GM06990 (cell line): ENCODE results near the gene CCNI2.

Experiments
- DNase-seq: peaks from one replicate; pipeline ENCODE4 v3.0.0-alpha.2; 2011; ENCODE audit not compliant: insufficient read length; ENCODE audit errors: extremely low read depth
- H3K27me3 ChIP-seq: replicated peaks from 2 replicates; pipeline ENCODE4 v1.6.0; 2011; ENCODE audit warnings: low read length; ENCODE audit not compliant: control insufficient read depth, insufficient read depth
- H3K36me3 ChIP-seq: 2 replicates; pipeline ENCODE4 v1.5.1; 2011; ENCODE audit warnings: low read length; ENCODE audit not compliant: control insufficient read depth, insufficient read depth
- H3K4me3 ChIP-seq: replicated peaks from 2 replicates; pipeline ENCODE4 v1.5.1; 2011; ENCODE audit warnings: low read depth, mild to moderate bottlenecking, control low read depth, low read length
- TF ChIP-seq, protein P1 (sequence below): IDR thresholded peaks from 2 replicates; pipeline ENCODE4 v1.5.1; 2011; ENCODE audit warnings: low read length, control low read depth, mild to moderate bottlenecking, inconsistent platforms; ENCODE audit not compliant: insufficient read depth, poor library complexity, severe bottlenecking

CCNI2 gene

DNA sequence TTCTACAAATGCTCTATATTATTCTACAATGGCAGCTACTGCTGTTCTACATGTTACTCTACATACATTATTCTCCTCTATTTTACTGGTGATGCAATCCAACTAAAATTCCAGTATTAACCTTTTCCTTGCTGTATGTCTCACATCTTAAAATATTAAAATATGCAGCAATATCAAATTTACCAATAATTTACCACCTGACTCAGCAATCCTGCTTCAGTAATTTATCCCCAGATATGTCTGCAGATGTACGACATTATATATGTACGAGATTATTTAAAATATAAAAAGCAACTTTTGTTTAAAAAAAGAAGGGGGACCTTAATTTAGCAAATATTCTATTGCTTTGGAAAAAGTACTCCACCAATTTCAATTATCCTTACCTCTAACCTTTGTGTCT, 21.5 kb upstream of the CCNI2 start:
- Histone ChIP-seq H3K36me3 (no peaks in the 10 kb centered on the region; the same call in 1 of the 2 replicates), H3K4me3 (no peak overlapping the region), H3K27me3 (no peaks in the 10 kb centered on the region)
- TF ChIP-seq, protein P1, sequence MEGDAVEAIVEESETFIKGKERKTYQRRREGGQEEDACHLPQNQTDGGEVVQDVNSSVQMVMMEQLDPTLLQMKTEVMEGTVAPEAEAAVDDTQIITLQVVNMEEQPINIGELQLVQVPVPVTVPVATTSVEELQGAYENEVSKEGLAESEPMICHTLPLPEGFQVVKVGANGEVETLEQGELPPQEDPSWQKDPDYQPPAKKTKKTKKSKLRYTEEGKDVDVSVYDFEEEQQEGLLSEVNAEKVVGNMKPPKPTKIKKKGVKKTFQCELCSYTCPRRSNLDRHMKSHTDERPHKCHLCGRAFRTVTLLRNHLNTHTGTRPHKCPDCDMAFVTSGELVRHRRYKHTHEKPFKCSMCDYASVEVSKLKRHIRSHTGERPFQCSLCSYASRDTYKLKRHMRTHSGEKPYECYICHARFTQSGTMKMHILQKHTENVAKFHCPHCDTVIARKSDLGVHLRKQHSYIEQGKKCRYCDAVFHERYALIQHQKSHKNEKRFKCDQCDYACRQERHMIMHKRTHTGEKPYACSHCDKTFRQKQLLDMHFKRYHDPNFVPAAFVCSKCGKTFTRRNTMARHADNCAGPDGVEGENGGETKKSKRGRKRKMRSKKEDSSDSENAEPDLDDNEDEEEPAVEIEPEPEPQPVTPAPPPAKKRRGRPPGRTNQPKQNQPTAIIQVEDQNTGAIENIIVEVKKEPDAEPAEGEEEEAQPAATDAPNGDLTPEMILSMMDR, result no peak
- DNase-seq, result no peak

GRCh38 chr5:132729896-132730295, 17.3 kb upstream of the CCNI2 start:
- Histone ChIP-seq H3K27me3 (no peaks in the 10 kb centered on the region), H3K36me3 (no peaks in the 10 kb centered on the region; the same call in 1 of the 2 replicates), H3K4me3 (no peak overlapping the region)
- TF ChIP-seq, protein P1, result no peak
- DNase-seq, result no peak

DNA sequence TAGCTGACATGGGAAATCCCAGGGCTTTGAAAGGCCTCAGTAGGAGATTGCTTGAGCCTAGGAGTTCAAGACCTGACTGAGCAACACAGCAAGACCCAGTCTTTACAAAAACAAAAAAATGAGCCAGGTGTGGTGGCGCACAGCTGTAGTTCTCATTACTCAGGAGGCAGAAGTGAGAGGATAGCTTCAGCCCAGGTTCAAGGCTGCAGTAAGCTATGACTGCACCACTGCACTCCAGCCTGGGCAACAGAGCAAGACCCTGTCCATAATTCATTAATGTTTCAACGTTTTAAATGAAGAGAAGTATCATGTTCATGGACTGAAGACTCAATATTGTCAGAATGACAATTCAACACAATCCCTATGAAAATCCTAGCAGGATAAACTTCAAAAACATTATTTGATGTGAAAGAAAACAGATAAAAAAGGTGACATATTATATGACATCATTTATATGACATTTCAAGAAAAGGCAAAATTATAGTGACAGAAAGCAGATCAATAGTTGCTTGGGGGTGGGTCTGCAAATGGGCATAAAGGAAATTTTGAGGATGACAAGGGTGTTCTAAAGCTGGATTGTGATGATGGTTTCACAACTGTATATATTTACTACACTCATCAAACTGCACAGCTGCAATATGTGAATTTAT, 13.6 kb upstream of the CCNI2 start:
- Histone ChIP-seq H3K36me3 (no peaks in the 10 kb centered on the region; the same call in 1 of the 2 replicates), H3K4me3 (no peak overlapping the region), H3K27me3 (no peaks in the 10 kb centered on the region)
- no peak for DNase-seq
- TF ChIP-seq, protein P1, result no peak

- DNase-seq, result no peak
These were observed 12.5 kb upstream of the CCNI2 start for GRCh38 chr5:132734687-132735086.

DNA sequence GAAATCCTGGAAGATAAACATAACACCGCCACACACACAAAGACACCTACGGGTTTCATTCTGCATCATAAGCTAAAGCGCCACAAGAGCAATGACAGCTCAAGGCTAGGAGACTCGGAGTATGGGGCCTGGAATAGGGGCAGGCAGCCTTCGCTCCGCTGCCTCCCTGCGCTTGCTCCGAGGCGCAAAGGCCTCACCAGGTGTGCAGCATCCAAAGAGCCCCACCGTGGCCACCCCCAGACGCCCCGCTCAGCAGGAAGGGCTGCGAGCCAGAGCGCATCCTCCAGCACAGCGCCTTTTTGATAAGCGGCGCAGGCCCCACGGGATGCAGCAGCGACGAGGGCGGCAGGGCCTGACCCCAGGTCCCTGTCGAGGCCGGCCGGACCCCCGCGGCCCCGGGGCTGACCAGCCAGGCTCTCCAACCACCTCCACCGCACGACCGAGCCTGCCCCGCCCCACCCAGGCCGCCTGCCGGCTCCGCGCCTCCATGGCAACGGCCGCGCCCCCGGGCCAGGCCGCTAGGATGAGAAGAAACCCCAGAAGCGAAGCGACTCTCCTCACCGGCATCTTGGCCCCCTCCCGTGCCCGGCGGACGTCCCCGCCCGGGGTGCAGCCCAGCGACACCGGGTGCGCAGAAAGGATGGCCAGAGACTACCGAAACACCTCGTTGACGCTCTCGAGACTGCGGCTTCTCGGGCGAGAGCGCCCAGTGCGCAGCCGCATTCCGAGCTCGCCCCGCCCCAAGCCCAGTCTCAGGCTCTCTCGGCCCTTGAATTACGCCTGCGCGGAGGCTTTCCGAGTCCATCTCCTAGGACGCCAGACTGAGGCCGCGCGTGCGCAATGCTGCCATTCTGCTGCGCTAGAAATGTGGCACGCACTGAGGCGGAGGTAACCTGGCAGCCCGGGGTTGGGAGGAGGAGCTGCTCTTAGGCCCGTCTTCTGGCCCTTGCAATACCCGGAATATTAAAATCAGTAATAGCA, 10.1 kb upstream of the CCNI2 start, which contains the start of gene KIF3A:
TSS of gene KIF3A (minus strand) at position 694 of the 981 bp plus-strand sequence. CDS start at position 567, 127 bp downstream.
- DNase-seq, result peak; percentile 97
- Histone ChIP-seq H3K27me3 (no peaks in the 10 kb centered on the region), H3K36me3 (no peaks in the 10 kb centered on the region), H3K4me3 (peak within 1 kb of the TSS; percentile 79)
- TF ChIP-seq, protein P1, result no peak

More at GRCh38 chr5:132734687-132735086, 12.5 kb upstream of the CCNI2 start:
- Histone ChIP-seq H3K36me3 (no peaks in the 10 kb centered on the region; the same call in 1 of the 2 replicates), H3K4me3 (no peak overlapping the region), H3K27me3 (no peaks in the 10 kb centered on the region)
- TF ChIP-seq, protein P1, result no peak
